Hepatocyte (in vitro differentiated cells): ENCODE measurements around the gene GRK6.

Experiments used
- CTCF ChIP-seq: fragments of 200-600 bp; sonication (generic); IDR thresholded peaks from 2 replicates; pipeline ENCODE4 v1.5.1; 2016; ENCODE audit warnings: antibody characterized with exemption, mild to moderate bottlenecking; ENCODE audit not compliant: poor library complexity
- EZH2 ChIP-seq: fragments of 200-600 bp; sonication (generic); IDR thresholded peaks from 2 replicates; pipeline ENCODE4 v1.6.1; 2016; ENCODE audit warnings: antibody characterized with exemption, mild to moderate bottlenecking, borderline replicate concordance
- EZH2phosphoT487 ChIP-seq: fragments of 200-600 bp; sonication (generic); IDR thresholded peaks from one replicate; pipeline ENCODE4 v1.6.1; 2018; ENCODE audit warnings: antibody characterized with exemption, mild to moderate bottlenecking, low read depth, moderate library complexity; ENCODE audit not compliant: unreplicated experiment, severe bottlenecking

GRCh38 chr5:177432839-177433657, 6.6 kb downstream of the GRK6 start:
- TF ChIP-seq CTCF (no peak), EZH2 (no peak), EZH2phosphoT487 (no peak)
